Prostate gland (tissue), 2 donors: ENCODE data around the gene FAM131A. TPM values are rescaled to one million over a fixed set of nuclear protein-coding genes. Genes with fewer than 3 reads are reported as not detected.
A peak's percentile ranks its signal among the peaks of the same experiment; 100 is the strongest.

Experiments used
- DNase-seq: peaks from one replicate; pipeline ENCODE4 v3.0.0-alpha.2; 2019; ENCODE audit warnings: low spot score
- H3K27ac ChIP-seq, 2 donors: fragments of 200-600 bp; sonication (generic); 2 replicates each; pipeline ENCODE4 v1.5.1; 2017 to 2019
- H3K27me3 ChIP-seq: fragments of 200-600 bp; sonication (generic); replicated peaks from 2 replicates; pipeline ENCODE4 v1.5.1; 2019; ENCODE audit not compliant: insufficient read depth
- H3K36me3 ChIP-seq, 2 donors: fragments of 200-600 bp; sonication (generic); 1 replicate in 1 of 2; 2 replicates in 1 of 2; pipeline versions ENCODE4 v1.5.1 to v1.8.1; 2017 to 2019
- H3K4me1 ChIP-seq: fragments of 200-600 bp; sonication (generic); replicated peaks from 2 replicates; pipeline ENCODE4 v1.5.1; 2019
- H3K4me3 ChIP-seq, 2 donors: fragments of 200-600 bp; sonication (generic); 2 replicates each; pipeline ENCODE4 v1.5.1; 2017 to 2019
- H3K9me3 ChIP-seq: fragments of 200-600 bp; sonication (generic); 2 replicates; pipeline ENCODE4 v1.5.1; 2017
- POLR2A ChIP-seq: fragments of 450-650 bp; IDR thresholded peaks from one replicate; pipeline ENCODE4 v1.6.1; 2016; ENCODE audit warnings: antibody characterized with exemption, mild to moderate bottlenecking
- POLR2AphosphoS5 ChIP-seq: sonication (generic); formaldehyde crosslinking; IDR thresholded peaks from one replicate; pipeline ENCODE4 v1.6.1; 2017; ENCODE audit warnings: antibody characterized with exemption
- WGBS: methylation state at CpG from one replicate; pipeline ENCODE4 v1.1.5; 2018; 5-methylcytosine and 5-hydroxymethylcytosine counted together
- intact Hi-C: fragments of 100-400 bp; cut with DNase I; formaldehyde crosslinking; loops from one replicate; pipeline ENCODE4 v1.14.2; 2022
- total RNA-seq, 2 donors: library from RNA; depleted of rRNA; stranded (reverse); fragments of >200 nt; gene quantifications; one replicate each; pipeline ENCODE4 v1.1.0, GENCODE V29; 2016
- TF ChIP-seq, protein P1 (sequence below), 4 experiments: fragments of 200-600 bp in 2 of 4; fragments of 450-650 bp in 2 of 4; sonication (generic) in 2 of 4; IDR thresholded peaks; 1 replicate in 3 of 4; 2 replicates in 1 of 4; pipeline ENCODE4 v1.5.1; 2016 to 2019; ENCODE audit warnings: antibody characterized with exemption in 4 of 4, mild to moderate bottlenecking in 2 of 4, moderate library complexity in 2 of 4

Gene FAM131A
- total RNA-seq, 2 donors from 2014 or later, result 22.0 to 71.0 TPM

DNA sequence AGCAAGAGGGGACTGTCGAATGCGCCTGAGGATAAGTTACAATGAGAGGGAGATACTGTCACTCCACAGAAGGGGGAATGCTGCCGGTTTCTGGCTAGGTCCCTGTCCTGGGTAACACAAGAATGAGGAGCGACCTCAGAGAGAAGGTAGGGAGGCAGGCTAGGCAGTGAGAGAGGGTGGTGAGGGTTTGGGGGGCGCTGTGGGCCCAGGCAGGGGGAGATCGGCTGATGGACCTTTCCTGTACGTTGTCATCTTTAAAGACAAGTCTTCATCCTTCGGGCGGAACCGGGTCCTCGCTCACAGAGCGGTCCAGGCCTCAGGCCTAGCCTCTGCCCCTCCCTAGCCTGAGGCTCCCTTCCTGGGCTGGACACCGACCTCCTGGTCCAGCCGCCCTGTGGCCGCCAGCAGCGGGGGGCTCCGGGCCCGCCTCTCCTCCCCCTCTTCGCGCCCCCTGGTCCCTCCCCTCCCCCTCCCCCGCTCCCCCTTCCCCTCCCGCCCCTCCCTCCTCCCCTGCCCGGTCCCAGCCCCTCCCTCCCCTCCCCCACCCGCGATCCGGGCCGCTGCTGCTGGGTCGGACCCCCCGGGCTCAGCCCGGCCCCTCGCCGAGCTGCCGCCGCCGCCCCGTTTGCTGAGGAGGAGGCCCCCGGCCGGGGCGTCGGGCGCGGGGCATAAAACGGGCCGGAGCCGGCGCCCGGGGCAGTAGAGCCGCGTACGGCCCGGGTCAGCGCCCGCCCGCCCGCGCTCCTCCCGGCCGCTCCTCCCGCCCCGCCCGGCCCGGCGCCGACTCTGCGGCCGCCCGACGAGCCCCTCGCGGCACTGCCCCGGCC, 42.2 kb downstream of the FAM131A start, which contains the start of gene CHRD:
Gene CHRD (plus strand): TSS at position 697 of the 827 bp plus-strand sequence. CDS start 265 bp downstream, outside the sequence.
- H3K4me3 ChIP-seq, result peak within 1 kb of the TSS; percentile 44 to 49
- no peak for DNase-seq
- no peaks in the 10 kb centered on the region for H3K4me1 ChIP-seq
- TF ChIP-seq POLR2A (no peak), POLR2AphosphoS5 (no peak)
- TF ChIP-seq, protein P1, sequence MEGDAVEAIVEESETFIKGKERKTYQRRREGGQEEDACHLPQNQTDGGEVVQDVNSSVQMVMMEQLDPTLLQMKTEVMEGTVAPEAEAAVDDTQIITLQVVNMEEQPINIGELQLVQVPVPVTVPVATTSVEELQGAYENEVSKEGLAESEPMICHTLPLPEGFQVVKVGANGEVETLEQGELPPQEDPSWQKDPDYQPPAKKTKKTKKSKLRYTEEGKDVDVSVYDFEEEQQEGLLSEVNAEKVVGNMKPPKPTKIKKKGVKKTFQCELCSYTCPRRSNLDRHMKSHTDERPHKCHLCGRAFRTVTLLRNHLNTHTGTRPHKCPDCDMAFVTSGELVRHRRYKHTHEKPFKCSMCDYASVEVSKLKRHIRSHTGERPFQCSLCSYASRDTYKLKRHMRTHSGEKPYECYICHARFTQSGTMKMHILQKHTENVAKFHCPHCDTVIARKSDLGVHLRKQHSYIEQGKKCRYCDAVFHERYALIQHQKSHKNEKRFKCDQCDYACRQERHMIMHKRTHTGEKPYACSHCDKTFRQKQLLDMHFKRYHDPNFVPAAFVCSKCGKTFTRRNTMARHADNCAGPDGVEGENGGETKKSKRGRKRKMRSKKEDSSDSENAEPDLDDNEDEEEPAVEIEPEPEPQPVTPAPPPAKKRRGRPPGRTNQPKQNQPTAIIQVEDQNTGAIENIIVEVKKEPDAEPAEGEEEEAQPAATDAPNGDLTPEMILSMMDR (IDR thresholded peaks at IDR 0.05), result no peak
- no peaks in the 10 kb centered on the region for H3K27me3 ChIP-seq
- intact Hi-C loops, result loop anchor here (5.0 kb wide), 1 partner anchor 133 kb away; no protein-coding TSS in a partner anchor
- peak within 1 kb of the TSS; percentile 44 to 51 for H3K27ac ChIP-seq
- no peaks in the 10 kb centered on the region for H3K36me3 ChIP-seq
- 32% methylated on average over 24 of the region's 71 CpGs for WGBS
- no peaks in the 10 kb centered on the region for H3K9me3 ChIP-seq

DNA sequence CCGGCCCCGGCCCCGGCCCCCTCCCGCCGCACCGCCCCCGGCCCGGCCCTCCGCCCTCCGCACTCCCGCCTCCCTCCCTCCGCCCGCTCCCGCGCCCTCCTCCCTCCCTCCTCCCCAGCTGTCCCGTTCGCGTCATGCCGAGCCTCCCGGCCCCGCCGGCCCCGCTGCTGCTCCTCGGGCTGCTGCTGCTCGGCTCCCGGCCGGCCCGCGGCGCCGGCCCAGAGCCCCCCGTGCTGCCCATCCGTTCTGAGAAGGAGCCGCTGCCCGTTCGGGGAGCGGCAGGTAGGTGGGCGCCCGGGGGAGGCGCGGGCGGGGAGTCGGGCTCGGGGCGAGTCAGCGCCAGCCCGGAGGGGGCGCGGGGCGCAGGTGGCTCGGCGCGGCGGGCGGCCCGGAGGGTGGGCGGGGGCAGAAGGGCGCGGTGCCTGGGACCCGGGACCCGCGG, 42.8 kb downstream of the FAM131A start:
- Histone ChIP-seq H3K27me3 (no peaks in the 10 kb centered on the region), H3K9me3 (no peaks in the 10 kb centered on the region), H3K36me3 (no peaks in the 10 kb centered on the region), H3K4me3 (peak overlapping the region; percentile 44 to 49), H3K27ac (no peak overlapping the region), H3K4me1 (no peaks in the 10 kb centered on the region)
- intact Hi-C loops, result no loop called here
- no peak for TF ChIP-seq POLR2A
- TF ChIP-seq, protein P1 (IDR thresholded peaks at IDR 0.05), result no peak
- TF ChIP-seq POLR2AphosphoS5, result no peak
- peak; percentile 33 for DNase-seq
- WGBS, result 0% methylated on average over 12 of the region's 62 CpGs

DNA sequence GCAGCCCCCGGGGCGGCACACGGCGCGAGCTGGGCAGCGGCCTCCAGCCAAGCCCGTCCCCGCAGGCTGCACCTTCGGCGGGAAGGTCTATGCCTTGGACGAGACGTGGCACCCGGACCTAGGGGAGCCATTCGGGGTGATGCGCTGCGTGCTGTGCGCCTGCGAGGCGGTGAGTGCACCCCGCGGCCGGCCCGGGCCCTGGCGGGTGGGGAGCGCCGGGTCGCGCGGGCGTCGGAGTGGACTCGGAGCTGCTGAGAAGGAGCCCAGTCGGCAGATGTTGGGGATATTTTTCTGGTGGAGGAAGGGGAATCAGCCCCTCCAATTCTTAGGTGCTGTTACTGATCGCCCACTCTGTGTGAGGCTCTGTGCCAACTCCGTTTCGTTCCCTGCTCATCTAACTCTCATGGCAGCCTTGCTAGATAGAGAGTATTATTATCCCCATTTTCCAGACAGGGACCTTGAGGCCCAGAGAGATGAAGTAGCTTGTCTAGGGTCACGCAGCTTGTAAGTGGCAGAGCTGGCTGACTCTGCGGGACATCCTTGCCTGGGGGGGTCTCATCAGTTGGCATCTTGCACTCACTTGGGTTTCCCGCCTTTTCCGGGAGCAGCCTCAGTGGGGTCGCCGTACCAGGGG, 43.3 kb downstream of the FAM131A start:
- DNase-seq, result no peak
- Histone ChIP-seq H3K27ac (no peak overlapping the region), H3K4me1 (no peaks in the 10 kb centered on the region), H3K4me3 (peak overlapping the region; percentile 44 to 49), H3K27me3 (no peaks in the 10 kb centered on the region), H3K36me3 (no peaks in the 10 kb centered on the region), H3K9me3 (no peaks in the 10 kb centered on the region)
- intact Hi-C loops, result no loop called here
- TF ChIP-seq, protein P1 (IDR thresholded peaks at IDR 0.05), result no peak
- no peak for TF ChIP-seq POLR2AphosphoS5
- TF ChIP-seq POLR2A, result no peak
- 5% methylated on average over 41 of the region's 42 CpGs for WGBS

DNA sequence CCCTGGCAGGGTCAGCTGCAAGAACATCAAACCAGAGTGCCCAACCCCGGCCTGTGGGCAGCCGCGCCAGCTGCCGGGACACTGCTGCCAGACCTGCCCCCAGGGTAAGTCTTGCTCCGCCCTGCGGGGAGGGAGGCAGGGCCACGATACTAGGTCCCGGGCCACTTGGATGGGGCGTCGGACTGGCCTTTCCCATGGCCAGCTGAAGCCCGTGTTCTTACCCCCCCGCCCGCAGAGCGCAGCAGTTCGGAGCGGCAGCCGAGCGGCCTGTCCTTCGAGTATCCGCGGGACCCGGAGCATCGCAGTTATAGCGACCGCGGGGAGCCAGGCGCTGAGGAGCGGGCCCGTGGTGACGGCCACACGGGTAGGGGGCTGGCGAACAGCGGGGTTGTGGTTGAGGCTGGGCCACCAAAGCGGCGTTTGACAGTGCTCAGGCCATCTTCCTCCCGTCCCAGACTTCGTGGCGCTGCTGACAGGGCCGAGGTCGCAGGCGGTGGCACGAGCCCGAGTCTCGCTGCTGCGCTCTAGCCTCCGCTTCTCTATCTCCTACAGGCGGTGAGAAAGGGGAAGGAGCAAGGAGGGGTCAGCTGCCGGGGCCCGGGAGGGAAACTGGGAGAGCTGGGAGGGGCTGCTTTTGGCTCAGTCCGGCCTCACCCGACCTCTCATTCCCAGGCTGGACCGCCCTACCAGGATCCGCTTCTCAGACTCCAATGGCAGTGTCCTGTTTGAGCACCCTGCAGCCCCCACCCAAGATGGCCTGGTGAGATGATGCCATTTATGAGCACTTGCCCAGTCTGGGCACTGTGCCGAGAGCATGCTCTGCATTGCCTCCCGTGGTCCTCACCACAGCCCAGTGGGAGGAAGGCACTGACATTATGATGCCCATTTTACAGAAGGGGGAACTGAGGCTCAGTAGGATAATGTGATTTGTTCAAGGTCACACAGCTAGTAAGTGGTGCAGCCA, 44.1 kb downstream of the FAM131A start:
- Histone ChIP-seq H3K27ac (no peak overlapping the region), H3K4me1 (no peaks in the 10 kb centered on the region), H3K36me3 (no peaks in the 10 kb centered on the region), H3K27me3 (no peaks in the 10 kb centered on the region), H3K9me3 (no peaks in the 10 kb centered on the region), H3K4me3 (no peak overlapping the region)
- WGBS, result 35% methylated on average over 54 of the region's 55 CpGs
- DNase-seq, result no peak
- TF ChIP-seq POLR2AphosphoS5 (no peak), POLR2A (no peak)
- TF ChIP-seq, protein P1 (IDR thresholded peaks at IDR 0.05), result no peak
- intact Hi-C loops, result no loop called here
